Neutrophil (primary cell): ENCODE results near the gene TAS2R30.

Source experiments
- H3K27ac ChIP-seq: fragments of 200-600 bp; sonication (generic); 2 replicates; pipeline ENCODE4 v1.5.1; 2016; ENCODE audit warnings: mild to moderate bottlenecking, moderate library complexity
- H3K27me3 ChIP-seq: fragments of 200-600 bp; sonication (generic); 2 replicates; pipeline ENCODE4 v1.6.0; 2016; ENCODE audit warnings: mild to moderate bottlenecking
- H3K36me3 ChIP-seq: fragments of 200-600 bp; sonication (generic); 2 replicates; pipeline ENCODE4 v1.5.1; 2017
- H3K4me1 ChIP-seq, 2 experiments: fragments of 200-600 bp in 1 of 2; sonication (generic) in 1 of 2; 1 replicate in 1 of 2; 2 replicates in 1 of 2; pipeline versions ENCODE4 v1.5.1 to v1.6.1; 2013 to 2016; ENCODE audit warnings: low read depth in 1 of 2, low read length in 1 of 2, mild to moderate bottlenecking in 1 of 2, moderate library complexity in 1 of 2; ENCODE audit not compliant: control insufficient read depth in 1 of 2, insufficient read depth in 1 of 2
- H3K4me3 ChIP-seq, 2 experiments: fragments of 200-600 bp in 1 of 2; sonication (generic) in 1 of 2; 1 replicate in 1 of 2; 2 replicates in 1 of 2; pipeline ENCODE4 v1.5.1; 2013 to 2016; ENCODE audit warnings: low read depth in 1 of 2, low read length in 1 of 2, mild to moderate bottlenecking in 1 of 2, moderate library complexity in 1 of 2
- H3K9me3 ChIP-seq: fragments of 200-600 bp; sonication (generic); 2 replicates; pipeline ENCODE4 v1.5.1; 2016
- TF ChIP-seq, protein P1 (sequence below): fragments of 200-600 bp; sonication (generic); IDR thresholded peaks from 2 replicates; pipeline ENCODE4 v1.5.1; 2016; ENCODE audit warnings: antibody characterized with exemption

TAS2R30 gene

GRCh38 chr12:11171969-11172675 is 37.7 kb upstream of the TAS2R30 start:
- H3K27me3 ChIP-seq, result no peaks in the 10 kb centered on the region
- H3K4me3 ChIP-seq, result peak overlapping the region; percentile 68 to 79
- no peaks in the 10 kb centered on the region for H3K36me3 ChIP-seq
- H3K9me3 ChIP-seq, result no peaks in the 10 kb centered on the region
- TF ChIP-seq, protein P1, sequence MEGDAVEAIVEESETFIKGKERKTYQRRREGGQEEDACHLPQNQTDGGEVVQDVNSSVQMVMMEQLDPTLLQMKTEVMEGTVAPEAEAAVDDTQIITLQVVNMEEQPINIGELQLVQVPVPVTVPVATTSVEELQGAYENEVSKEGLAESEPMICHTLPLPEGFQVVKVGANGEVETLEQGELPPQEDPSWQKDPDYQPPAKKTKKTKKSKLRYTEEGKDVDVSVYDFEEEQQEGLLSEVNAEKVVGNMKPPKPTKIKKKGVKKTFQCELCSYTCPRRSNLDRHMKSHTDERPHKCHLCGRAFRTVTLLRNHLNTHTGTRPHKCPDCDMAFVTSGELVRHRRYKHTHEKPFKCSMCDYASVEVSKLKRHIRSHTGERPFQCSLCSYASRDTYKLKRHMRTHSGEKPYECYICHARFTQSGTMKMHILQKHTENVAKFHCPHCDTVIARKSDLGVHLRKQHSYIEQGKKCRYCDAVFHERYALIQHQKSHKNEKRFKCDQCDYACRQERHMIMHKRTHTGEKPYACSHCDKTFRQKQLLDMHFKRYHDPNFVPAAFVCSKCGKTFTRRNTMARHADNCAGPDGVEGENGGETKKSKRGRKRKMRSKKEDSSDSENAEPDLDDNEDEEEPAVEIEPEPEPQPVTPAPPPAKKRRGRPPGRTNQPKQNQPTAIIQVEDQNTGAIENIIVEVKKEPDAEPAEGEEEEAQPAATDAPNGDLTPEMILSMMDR, result no peak
- H3K27ac ChIP-seq, result peak overlapping the region; percentile 88
- peaks cover 6 to 8% of the 10 kb centered on the region in 2 experiments for H3K4me1 ChIP-seq

- Histone ChIP-seq H3K9me3 (no peaks in the 10 kb centered on the region), H3K4me1 (peaks cover 6 to 8% of the 10 kb centered on the region in 2 experiments), H3K27me3 (no peaks in the 10 kb centered on the region), H3K4me3 (peak within 1 kb of the TSS; percentile 68 to 79), H3K27ac (peak within 1 kb of the TSS; percentile 88), H3K36me3 (no peaks in the 10 kb centered on the region)
- TF ChIP-seq, protein P1, result no peak
Observed at GRCh38 chr12:11171145-11171968, 36.9 kb upstream of the TAS2R30 start, which contains the start of gene SMIM10L1. Gene SMIM10L1 (plus strand): TSS chr12:11171194. CDS start chr12:11171357, 163 bp downstream.

- Histone ChIP-seq H3K9me3 (no peaks in the 10 kb centered on the region), H3K36me3 (no peaks in the 10 kb centered on the region), H3K27me3 (no peaks in the 10 kb centered on the region), H3K4me1 (peaks cover 6 to 8% of the 10 kb centered on the region in 2 experiments), H3K27ac (peak overlapping the region; percentile 88), H3K4me3 (peak overlapping the region; percentile 68 to 79)
- TF ChIP-seq, protein P1, result no peak
Observed at GRCh38 chr12:11170810-11171144, 36.3 kb upstream of the TAS2R30 start.

DNA sequence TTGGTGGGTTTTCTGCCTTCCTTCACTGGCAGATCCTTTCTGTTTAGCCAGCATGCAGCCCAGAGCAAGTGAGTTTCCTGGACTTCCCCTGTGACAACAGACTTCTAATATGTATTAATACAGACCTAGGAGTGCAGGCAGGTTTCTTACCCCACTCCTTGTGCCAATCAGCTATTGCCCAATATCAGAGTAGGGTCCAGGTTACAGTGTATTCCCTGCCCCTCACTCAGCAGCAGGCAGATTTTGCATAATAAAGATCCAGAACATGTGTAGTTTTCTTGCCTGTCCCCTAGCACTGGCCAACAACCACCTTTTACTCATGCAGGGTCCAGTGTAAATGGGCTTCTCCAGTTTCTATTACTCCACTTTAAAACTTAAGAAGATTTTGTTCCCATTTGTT is 31.9 kb upstream of the TAS2R30 start:
- H3K36me3 ChIP-seq, result no peaks in the 10 kb centered on the region
- no peaks in the 10 kb centered on the region for H3K27me3 ChIP-seq
- H3K4me1 ChIP-seq, result no peaks in the 10 kb centered on the region
- TF ChIP-seq, protein P1, result no peak
- no peak overlapping the region for H3K4me3 ChIP-seq
- H3K27ac ChIP-seq, result no peak overlapping the region
- no peaks in the 10 kb centered on the region for H3K9me3 ChIP-seq

DNA sequence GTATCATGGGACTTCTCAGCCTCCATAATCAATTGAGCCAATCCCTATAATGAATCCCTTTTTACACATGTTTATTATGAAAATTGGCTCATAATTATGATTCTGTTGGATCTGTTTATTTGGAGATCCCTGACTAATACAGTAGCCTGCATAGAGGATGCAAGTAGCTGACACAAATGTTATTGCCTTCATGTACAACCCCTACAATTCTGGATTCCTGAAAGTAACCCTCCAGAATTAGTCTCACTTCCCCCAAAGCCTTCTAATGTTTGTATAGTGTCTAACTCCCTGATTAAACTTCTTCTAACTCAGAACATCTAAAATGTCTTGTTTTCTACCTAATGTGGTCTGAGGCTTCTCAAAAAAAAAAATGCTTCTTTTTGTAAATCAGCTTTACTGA is 29.9 kb upstream of the TAS2R30 start:
- H3K27me3 ChIP-seq, result no peaks in the 10 kb centered on the region
- TF ChIP-seq, protein P1, result no peak
- H3K4me3 ChIP-seq, result no peak overlapping the region
- no peaks in the 10 kb centered on the region for H3K4me1 ChIP-seq
- peaks cover 6% of the 10 kb centered on the region for H3K36me3 ChIP-seq
- H3K27ac ChIP-seq, result no peak overlapping the region
- no peaks in the 10 kb centered on the region for H3K9me3 ChIP-seq
